ENCODE results near the gene ADIRF.
A peak's percentile ranks its signal among the peaks of the same experiment; 100 is the strongest.
"Not testable (repeated sequence)": the region's sequence is repeated elsewhere in the genome, so short reads cannot be mapped to it uniquely, and the experiment has no call there.

The ADIRF gene

GRCh38 chr10:86968271-86968993 lies at the start of gene ADIRF:
ADIRF (plus strand) TSS chr10:86968482; CDS start chr10:86968545, 63 bp downstream.
- DNase-seq, result no peak

- DNase-seq, result peak in 1 of 14 donors; percentile 21
These were observed 45.7 kb upstream of the ADIRF start for GRCh38 chr10:86922553-86922961.

DNA sequence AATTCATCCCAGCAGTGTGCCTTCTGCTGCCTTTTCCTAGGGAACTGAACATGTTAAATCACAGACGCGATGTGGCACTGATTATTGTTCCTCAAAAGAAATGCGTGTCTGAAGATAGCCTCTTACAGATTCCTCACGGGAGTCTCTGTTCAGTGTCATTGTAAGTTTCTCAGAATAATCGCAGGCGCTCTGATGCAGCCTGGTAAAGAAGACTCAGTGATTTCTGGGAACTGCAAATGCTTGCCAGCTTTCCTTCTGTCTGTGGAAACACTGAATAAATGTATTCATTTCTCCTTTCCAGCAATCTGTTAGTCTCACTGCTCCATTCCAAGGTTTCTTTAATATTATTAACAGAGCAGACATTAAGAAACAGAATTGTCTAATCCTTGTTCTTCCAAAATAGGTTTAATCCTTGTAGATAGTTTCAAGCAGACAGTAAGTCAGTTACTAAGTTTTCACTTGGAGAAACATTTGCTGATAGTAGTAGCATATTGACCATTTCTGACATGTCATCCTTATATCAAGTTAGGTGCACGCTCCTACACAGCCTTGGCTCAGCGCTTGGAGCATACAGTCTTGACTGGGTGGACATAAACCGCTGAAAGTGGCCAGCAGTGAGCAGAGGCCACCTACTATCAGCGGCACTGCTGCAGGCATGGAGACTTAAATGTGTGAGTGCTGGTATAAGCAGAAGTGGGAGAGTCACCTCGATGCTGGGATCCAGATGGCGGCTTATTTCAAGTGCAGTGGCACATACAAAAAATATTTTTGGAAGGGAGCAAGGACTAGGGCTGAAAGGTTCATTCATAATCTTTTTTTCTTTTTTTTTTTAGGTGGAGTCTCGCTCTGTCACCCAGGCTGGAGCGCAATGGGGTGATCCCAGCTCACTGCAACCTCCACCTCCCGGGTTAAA lies 38.6 kb upstream of the ADIRF start:
- peak in 1 of 14 donors; percentile 27 for DNase-seq

- no peak for DNase-seq
These were observed 36.4 kb upstream of the ADIRF start for GRCh38 chr10:86931872-86932271.

DNA sequence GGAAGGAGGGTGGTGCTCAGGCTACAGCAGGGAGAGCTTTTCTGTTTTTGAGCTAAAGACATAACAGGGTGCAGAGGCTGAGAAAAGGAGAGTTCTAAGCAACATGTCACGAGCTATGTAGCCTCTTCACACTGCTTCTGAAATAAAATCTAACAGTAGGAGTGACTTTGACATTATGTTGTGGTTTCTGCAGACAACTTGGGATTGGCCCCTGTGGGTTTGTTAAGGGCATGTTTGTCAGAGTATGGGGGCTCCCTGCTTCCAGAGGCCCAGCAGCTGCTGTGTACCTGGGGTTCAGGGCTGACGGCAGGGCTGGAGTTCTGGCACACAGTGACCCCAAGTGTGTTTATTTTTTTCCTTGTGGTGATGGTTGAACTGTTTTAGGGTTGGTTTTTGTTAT lies 35.6 kb upstream of the ADIRF start:
- no peak for DNase-seq

- not testable (repeated sequence) for DNase-seq
These were observed 34.0 kb upstream of the ADIRF start for GRCh38 chr10:86934162-86934711.

DNA sequence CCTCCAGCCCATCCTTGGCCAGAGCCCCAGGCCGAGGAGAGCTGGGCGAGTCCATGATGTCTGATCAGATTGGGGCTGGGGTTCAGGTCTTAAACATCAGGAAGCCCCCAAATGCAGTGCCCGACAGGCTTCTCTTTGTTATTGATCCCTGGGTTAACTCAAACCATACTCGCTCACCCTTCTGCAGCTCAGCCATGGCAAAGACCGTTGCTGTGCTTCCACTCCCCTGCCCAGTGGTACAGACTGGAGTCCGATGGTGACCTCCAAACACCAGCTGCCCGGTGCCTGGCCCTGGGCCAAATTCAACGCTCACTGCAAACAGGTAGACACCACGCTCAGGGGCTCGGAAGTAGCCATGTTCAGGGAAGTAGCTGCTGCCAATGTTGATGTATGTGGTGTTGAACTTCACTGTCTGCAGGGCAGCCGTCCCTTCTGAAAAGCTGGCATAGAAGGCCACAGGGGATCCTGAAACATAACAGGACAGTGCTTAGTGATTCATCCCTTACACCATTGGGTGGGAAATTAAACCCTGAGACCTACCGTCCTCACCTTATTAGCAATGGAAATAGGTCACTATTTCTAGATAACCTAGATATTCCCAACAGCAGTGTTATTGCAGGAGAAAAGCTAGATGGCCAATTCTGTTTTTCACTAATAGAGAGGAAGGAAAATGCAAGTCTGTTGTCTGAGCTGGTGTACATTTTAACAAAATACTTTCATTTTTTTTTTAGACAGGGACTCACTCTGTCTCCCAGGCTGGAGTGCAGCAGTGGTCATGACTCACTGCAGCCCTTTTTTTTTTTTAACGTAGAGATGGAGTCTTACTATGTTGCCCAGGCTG lies 31.4 kb upstream of the ADIRF start:
- DNase-seq, result no peak

DNA sequence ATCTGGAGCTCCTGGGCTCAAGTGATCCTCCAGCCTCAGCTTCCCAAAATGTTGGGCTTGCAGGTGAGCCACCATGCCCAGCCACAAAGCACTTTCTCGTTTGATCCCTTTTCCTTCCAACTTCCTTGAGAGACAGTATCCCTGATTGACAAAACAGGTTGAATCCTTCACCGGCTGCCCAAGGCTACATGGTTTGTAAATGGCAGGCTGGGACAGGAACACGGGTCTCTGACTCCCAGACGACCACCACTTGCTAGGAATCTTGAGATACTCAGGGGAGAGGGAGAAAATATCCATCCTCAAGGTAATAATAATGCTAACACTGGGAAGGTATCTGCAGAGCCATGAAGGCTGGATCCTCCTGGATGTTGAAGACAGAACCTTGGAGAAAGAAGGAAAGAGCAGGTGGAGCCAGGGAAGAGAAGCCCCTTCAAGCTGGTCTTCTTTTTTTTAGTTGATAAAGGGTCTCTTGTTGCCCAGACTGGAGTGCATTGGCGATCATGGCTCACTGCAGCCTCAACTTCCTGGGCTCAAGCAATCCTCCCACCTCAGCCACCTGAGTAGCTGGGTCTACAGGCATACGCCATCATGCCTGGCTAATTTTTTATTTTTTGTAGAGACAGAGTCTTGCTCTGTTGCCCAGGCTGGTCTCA lies 30.7 kb upstream of the ADIRF start:
- DNase-seq, result no peak

- DNase-seq, result no peak
These were observed 30.0 kb upstream of the ADIRF start for GRCh38 chr10:86938260-86938659.

GRCh38 chr10:86940076-86940475 lies 28.2 kb upstream of the ADIRF start:
- DNase-seq, result not testable (repeated sequence)

GRCh38 chr10:86940677-86941076 lies 27.6 kb upstream of the ADIRF start:
- no peak for DNase-seq

DNA sequence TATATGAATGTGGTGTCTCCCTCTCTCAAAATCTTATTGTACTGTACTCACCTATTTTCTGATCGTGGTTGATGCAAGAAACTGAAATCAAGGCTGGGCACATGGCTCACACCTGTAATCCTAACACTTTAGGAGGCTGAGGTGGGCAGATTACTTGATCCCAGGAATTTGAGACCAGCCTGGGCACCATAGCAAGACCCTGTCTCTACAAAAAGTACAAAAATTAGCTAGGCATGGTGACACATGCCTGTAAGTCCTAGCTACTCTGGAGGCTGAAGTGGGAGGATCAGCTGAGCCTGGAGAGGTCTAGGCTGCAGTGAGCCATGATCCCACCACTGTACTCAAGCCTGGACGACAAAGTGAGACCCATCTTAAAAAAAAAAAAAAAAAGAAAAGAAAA lies 26.9 kb upstream of the ADIRF start:
- DNase-seq, result no peak

DNA sequence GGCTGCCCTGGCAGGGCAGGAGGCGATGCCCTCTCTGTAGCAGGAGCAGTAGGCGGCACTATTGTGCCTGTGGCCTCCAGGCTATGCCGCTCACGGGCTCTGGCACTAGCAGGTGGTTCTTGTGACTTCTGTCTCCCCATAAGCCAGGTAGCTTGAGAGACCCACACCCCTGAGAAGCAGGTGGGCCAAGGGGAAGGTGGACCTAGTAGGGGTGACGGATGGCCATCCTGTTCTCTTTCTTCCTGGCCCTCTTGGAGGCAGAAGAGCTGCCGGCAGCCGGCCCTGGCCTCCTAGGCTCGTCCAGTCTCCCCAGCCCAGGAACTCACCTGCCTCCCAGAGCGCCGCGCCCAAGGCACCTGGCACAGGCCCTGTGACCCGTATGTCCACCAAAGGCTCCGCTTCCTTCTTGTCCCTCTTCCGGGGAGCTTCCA lies 26.3 kb upstream of the ADIRF start:
- no peak for DNase-seq

DNA sequence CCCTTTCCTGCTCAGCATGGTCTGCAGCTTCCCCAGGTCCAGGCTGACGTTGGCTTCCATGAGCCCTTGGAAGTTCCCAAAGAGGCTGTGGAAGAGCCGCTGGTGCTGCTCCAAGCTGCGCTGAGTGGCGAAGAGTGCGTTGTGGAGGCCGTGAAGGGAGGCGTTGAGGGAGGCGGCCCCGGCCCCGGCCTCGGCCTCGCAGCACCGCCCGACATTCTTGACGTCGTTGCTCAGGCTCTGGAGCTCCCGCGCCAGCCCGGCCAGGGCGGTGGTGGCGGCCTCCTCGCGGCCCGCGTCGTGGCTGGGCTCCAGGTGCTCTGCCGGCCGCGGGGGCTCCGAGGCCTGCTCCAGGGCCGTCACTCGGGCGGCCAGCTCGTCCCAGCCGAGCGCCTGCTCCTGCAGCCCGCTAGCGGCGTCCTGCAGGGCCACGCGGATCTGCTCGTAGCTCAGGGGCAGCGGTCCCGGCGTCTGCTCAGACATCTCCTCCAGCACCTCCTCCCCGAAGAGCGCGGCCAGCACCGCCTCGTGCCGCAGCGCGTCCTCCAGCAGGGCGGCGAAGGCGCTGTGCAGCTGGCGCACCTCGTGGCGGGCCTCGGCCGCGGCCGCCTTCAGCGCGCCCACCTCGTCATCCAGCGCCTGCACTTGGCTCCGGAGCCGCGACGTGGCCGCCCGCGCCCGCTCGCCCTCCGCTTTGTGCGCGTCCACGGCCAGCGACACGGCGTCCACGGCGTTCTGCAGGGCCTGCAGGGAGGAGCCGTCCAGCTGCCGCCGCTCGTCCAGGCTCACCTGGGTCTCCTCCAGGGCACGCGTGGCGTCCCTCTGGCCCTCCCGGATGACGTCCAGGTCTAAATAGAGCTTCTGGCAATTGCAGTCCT lies 25.6 kb upstream of the ADIRF start:
- DNase-seq, result no peak

- no peak for DNase-seq
These were observed 24.8 kb upstream of the ADIRF start for GRCh38 chr10:86943316-86944030.

- no peak for DNase-seq
These were observed 24.3 kb upstream of the ADIRF start for GRCh38 chr10:86944031-86944419.

DNA sequence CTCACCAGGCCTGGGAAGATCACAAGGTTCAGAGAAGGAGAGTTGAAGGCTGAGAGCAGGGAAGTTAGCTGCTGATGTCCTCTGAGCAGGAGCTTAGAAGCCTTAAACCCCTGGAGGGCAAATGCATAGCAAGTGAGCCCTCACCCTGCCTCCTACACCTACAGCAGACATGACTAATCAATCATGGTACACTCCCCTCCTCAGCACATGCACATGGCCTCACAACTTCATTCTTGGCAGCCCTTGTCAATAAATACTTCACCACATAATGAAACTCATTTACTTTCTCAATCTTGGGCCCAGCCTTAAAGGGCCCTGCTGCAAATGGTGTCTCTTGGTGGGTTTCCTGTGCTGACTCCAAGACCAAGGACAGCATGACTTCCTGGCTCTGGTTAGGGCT lies 23.8 kb upstream of the ADIRF start:
- no peak for DNase-seq

DNA sequence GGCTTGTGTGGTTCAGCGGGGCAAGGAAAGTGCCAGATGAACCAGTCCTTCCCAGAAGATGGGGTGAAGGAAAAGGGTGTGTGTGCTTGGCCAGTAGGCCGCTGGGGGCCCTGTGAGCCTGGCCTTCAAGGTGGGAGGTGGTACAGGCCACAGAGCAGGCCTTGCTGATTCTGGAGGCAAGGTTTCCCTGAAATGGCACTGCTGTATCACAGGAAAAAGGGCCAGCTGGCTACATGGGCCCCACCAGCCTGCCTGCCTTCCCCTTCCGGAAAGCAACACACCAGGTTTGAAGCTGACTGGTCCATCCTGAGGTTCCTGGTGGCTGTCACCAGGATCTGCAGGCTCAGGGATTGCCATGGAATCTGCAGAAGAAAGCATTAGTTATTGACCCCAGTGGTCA lies 23.4 kb upstream of the ADIRF start:
- DNase-seq, result no peak

DNA sequence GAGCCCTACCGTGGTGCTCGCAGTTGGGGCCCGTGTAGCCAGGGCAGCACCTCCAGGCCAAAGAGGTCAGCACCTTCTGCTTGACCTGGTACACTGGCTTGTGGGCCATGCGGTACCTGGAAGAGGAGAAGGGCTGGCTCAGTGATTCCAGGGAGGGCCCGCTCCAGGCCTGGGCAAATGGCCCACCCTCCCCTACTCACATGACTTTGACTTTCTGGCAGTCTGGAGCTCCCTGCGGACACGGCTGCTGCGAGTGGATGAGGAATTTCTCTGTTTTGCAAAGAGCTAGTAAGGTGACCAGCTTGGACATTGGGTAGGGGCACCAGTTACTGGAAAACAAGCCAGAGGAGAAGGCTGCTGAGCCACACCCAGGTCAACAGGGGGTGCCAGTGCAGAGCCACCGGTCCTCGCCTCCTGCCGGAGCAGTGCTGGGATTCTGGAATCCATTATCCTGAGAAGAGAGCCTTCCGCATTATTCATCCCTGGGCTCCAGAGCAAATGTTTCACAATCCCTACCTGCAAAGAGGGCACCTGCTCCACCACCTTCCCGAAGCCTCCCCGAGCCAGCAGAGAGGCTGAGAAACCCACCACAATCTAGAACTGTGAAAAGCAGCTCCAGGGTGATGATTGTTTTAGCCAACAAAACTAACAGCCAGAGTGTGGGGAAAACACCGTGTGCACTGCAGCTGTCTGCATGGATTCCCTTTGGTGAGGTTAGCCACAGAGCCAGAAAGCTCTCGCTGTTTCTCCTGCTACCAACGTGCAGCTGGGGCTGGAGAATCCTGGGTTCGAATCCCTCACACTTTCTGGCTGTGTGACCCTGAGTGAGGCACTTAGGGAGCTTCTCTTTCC lies 22.7 kb upstream of the ADIRF start:
- peak in 1 of 14 donors; percentile 30 for DNase-seq
